GM10248 (cell line): ENCODE data around the gene C4B.
A peak's percentile ranks its signal among the peaks of the same experiment; 100 is the strongest.

ENCODE experiments used
- CTCF ChIA-PET: fragments of 300-600 bp; sonication (Branson Sonifier 250); formaldehyde crosslinking; extraction: SDS; loops from one replicate; lab custom pipeline; 2021; ENCODE audit warnings: antibody characterized with exemption; lab: Yijun Ruan, JAX
- POLR2A ChIA-PET: fragments of 350-650 bp; sonication (Branson Sonifier 250); formaldehyde crosslinking; extraction: SDS; loops from one replicate; lab custom pipeline; 2020; ENCODE audit warnings: antibody characterized with exemption; lab: Yijun Ruan, JAX
- DNase-seq: peaks from one replicate; pipeline ENCODE4 v3.0.0; 2012; ENCODE audit errors: extremely low spot score
- TF ChIP-seq, protein P1 (sequence below): IDR thresholded peaks from 2 replicates; pipeline ENCODE4 v1.5.1; 2012; ENCODE audit warnings: mild to moderate bottlenecking, low read depth; ENCODE audit errors: extremely low read depth, missing control alignments, control extremely low read depth

C4B gene

DNA sequence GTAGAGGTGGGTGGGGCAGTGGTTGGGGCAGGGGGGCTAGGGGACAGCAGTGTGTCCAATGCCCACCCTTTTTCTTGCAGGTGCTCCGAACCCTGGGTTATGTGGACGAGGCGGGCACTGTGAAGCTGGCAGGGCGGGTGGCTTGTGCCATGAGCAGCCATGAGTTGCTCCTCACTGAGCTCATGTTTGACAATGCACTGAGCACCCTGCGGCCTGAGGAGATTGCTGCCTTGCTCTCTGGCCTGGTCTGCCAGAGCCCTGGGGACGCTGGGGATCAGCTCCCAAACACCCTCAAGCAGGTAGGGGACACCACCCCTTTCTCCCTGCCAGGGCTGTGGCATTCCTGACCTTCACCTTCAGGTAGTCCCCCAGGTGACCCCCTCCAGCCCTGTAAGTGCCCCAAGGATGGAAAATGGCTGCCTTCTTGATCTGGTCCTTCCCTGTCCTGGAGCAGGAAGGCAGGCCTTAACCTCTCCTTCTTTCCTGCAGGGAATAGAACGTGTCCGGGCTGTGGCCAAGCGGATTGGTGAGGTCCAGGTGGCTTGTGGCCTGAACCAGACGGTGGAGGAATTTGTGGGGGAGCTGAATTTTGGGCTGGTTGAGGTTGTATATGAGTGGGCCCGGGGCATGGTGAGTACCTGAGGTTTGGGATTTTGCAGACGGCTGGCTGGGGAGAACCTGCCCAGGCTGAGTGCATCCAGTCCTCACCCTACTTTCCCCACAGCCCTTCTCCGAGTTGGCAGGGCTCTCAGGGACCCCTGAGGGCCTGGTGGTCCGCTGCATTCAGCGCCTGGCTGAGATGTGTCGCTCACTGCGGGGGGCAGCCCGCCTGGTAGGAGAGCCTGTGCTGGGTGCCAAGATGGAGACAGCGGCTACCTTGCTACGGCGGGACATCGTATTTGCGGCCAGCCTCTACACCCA is 45.5 kb upstream of the C4B start:
- ChIA-PET POLR2A (interaction anchor here (3.3 kb wide), 1 partner anchor 10 kb away, joined by 15 read pairs; the partner anchor contains the start of genes NELFE and SKIC2), CTCF (interaction anchor here (2.0 to 2.8 kb wide), 2 partner anchors 10 to 17 kb away, joined by 6 read pairs; partner anchors contain the start of genes NELFE and SKIC2)
- TF ChIP-seq, protein P1, sequence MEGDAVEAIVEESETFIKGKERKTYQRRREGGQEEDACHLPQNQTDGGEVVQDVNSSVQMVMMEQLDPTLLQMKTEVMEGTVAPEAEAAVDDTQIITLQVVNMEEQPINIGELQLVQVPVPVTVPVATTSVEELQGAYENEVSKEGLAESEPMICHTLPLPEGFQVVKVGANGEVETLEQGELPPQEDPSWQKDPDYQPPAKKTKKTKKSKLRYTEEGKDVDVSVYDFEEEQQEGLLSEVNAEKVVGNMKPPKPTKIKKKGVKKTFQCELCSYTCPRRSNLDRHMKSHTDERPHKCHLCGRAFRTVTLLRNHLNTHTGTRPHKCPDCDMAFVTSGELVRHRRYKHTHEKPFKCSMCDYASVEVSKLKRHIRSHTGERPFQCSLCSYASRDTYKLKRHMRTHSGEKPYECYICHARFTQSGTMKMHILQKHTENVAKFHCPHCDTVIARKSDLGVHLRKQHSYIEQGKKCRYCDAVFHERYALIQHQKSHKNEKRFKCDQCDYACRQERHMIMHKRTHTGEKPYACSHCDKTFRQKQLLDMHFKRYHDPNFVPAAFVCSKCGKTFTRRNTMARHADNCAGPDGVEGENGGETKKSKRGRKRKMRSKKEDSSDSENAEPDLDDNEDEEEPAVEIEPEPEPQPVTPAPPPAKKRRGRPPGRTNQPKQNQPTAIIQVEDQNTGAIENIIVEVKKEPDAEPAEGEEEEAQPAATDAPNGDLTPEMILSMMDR = no peak
- no peak for DNase-seq

DNA sequence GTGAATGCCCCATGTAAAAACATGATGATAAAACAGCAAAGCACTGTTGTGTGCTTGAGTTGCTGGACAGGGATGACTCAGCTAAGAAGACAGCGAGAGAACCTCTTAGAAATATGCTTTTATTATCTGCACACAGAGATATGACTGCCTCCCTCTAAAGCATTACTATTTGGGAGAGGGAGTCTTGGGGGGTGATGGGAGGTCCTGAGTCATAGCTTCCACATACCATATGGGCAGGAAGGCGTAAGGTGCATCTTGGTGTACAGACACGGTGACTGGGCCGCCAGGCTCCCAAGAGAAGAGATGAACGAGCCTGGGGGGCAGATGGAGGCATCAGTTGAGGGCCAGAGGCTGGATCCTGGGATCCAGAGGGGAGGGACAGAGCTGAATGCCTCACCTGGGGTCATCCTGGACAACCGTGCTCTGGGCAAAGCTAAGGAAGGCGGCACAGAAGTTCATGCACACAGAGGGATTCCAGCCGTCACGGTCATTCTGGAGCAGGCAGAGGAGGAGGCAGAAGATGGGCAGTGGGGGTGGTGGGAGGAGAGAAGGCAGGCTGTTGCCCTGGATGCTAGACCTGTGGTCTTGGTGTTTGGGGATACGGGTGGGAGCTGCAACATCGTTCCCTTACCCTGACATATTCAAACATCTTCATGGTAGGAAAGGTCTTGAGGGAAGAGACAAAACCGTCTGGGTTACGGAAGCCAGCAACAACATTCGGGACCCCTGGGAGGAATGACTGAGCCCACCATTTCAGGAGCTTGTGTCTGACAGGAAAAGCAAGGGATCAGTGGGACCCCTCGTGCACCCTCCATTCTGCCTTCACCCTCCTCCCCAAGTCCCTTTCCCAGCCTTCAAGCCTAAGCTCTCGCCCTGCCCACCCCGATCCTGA is 44.6 kb upstream of the C4B start:
- ChIA-PET POLR2A (interaction anchor here (0.6 to 3.3 kb wide), 3 partner anchors 11 to 1002 kb away, joined by 3 to 15 read pairs (median 4); partner anchors contain the start of genes NELFE and SKIC2), CTCF (interaction anchor here (1.5 to 2.0 kb wide), 2 partner anchors 11 to 289 kb away, joined by 4 to 6 read pairs; partner anchors contain the start of genes LY6G5C, NELFE and SKIC2)
- TF ChIP-seq, protein P1 = no peak
- DNase-seq = no peak

GRCh38 chr6:31970604-31971271 is 43.9 kb upstream of the C4B start:
- TF ChIP-seq, protein P1 = no peak
- ChIA-PET CTCF (interaction anchor here (1.5 to 2.0 kb wide), 2 partner anchors 12 to 290 kb away, joined by 4 to 6 read pairs; partner anchors contain the start of genes LY6G5C, NELFE and SKIC2), POLR2A (interaction anchor here (0.6 to 3.3 kb wide), 4 partner anchors 12 to 1277 kb away, joined by 3 to 15 read pairs (median 4); partner anchors contain the start of genes NELFE and SKIC2)
- DNase-seq = no peak

DNA sequence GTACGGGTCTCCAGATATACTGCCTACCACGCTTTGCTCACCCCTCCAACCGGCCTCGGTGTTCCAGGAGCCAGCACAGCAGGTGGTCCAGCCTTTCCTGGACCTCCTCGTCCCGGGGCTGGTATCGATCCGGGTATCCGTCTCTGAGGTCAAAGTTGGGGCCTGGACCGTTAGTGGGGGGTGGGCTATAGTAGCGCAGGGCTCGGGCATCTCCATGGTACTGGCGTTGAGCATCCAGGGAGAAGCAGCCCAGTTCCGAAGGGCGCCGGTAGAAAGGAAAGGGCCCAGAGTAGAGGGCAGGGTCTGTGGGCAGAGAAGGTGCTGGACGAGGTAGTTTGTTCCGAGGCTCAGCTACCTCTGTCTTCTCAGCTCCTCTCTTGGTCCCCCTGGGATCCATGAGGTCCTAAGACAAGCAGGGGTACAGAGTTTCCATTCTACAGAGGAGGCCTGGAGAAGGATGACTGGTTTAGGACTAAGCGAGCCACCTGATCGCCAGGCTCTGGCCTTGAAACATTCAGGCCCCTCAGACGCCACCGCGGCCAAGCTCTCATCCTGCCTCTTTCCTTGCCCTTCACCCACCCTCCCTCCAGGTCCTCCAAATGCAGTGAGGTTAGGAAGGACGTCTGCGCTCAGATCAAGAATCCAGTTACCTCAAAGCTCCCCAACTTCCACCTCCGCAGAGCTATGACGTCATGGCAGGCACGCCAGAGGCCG is 43.2 kb upstream of the C4B start:
- TF ChIP-seq, protein P1 = no peak
- POLR2A ChIA-PET = interaction anchor here (0.6 to 3.3 kb wide), 3 partner anchors 13 to 1276 kb away, joined by 3 to 15 read pairs (median 3); partner anchors contain the start of genes HSPA1B, NELFE and SKIC2
- no peak for DNase-seq
- CTCF ChIA-PET = interaction anchor here (1.0 to 1.5 kb wide), 4 partner anchors 19 to 290 kb away, joined by 3 to 7 read pairs (median 4); partner anchors contain the start of gene LY6G5C

GRCh38 chr6:31971993-31972708 is 42.4 kb upstream of the C4B start, which contains the start of gene DXO:
DXO (minus strand) TSS chr6:31972138; CDS start chr6:31971675, 463 bp downstream.
- TF ChIP-seq, protein P1 = no peak
- POLR2A ChIA-PET = interaction anchor here (0.5 to 3.3 kb wide), 4 partner anchors 13 to 145 kb away, joined by 3 to 15 read pairs (median 4); partner anchors contain the start of genes HSPA1B, NELFE, NEU1 and SKIC2
- DNase-seq = peak; percentile 99
- CTCF ChIA-PET = interaction anchor here (1.0 to 1.3 kb wide), 3 partner anchors 20 to 282 kb away, joined by 3 to 7 read pairs (median 3); no protein-coding TSS in a partner anchor
